HG03108 (cell line): ENCODE data around the gene FTH1.

ENCODE experiments used
- ATAC-seq: cut with Tn5 transposase; IDR thresholded peaks from one replicate; pipeline ENCODE4 v1.9.1; 2021; ENCODE audit warnings: moderate library complexity; ENCODE audit not compliant: unreplicated experiment

FTH1 gene

GRCh38 chr11:61917334-61918109 is 49.9 kb downstream of the FTH1 start, which contains the start of gene RAB3IL1:
Gene RAB3IL1, minus strand, starts transcription at chr11:61917566. Its CDS starts 199 bp downstream, at chr11:61917367.
- no peak for ATAC-seq

- ATAC-seq, result no peak
These were observed 50.6 kb downstream of the FTH1 start for GRCh38 chr11:61916737-61917333.

GRCh38 chr11:61914471-61915171 is 52.8 kb downstream of the FTH1 start:
- no peak for ATAC-seq
